Keratinocyte (primary cell): ENCODE results near the gene ADGRD1. TPM values are rescaled to one million over a fixed set of nuclear protein-coding genes. Genes with fewer than 3 reads are reported as not detected.

ENCODE experiments used
- DNase-seq: peaks from one replicate; pipeline ENCODE4 v3.0.0-alpha.2; 2011; ENCODE audit warnings: low read depth, missing footprints, low spot score
- FAIRE-seq: peaks from 2 replicates; lab custom pipeline; 2011; peaks lifted over from hg19 to GRCh38; lab: Jason Lieb, UNC
- H2AFZ ChIP-seq: 2 replicates; pipeline ENCODE4 v1.6.0; 2012; ENCODE audit warnings: low read length, control low read depth, inconsistent platforms; ENCODE audit not compliant: control insufficient read depth
- H3K27ac ChIP-seq: 2 replicates; pipeline ENCODE4 v1.5.1; 2011; ENCODE audit warnings: low read length; ENCODE audit not compliant: control insufficient read depth, insufficient read depth
- H3K27me3 ChIP-seq: 3 replicates; pipeline ENCODE4 v1.6.0; 2011; ENCODE audit warnings: low read length; ENCODE audit not compliant: control insufficient read depth, insufficient read depth; ENCODE audit errors: extremely low read depth
- H3K36me3 ChIP-seq, 2 experiments: 2 replicates in 1 of 2; 3 replicates in 1 of 2; pipeline ENCODE4 v1.5.1; 2011; ENCODE audit warnings: low read length in 2 of 2, mild to moderate bottlenecking in 1 of 2; ENCODE audit not compliant: control insufficient read depth in 2 of 2, insufficient read depth in 2 of 2; ENCODE audit errors: extremely low read depth in 1 of 2
- H3K4me1 ChIP-seq: 3 replicates; pipeline ENCODE4 v1.5.1; 2011; ENCODE audit warnings: low read length; ENCODE audit not compliant: control insufficient read depth, insufficient read depth; ENCODE audit errors: extremely low read depth
- H3K4me2 ChIP-seq: 3 replicates; pipeline ENCODE4 v1.6.0; 2011; ENCODE audit warnings: low read depth, low read length; ENCODE audit not compliant: control insufficient read depth, insufficient read depth; ENCODE audit errors: extremely low read depth
- H3K4me3 ChIP-seq, 3 experiments: fragments of 200-600 bp in 1 of 3; sonication (generic) in 1 of 3; 2 replicates in 2 of 3; 3 replicates in 1 of 3; pipeline ENCODE4 v1.5.1; 2011 to 2016; ENCODE audit warnings: low read length in 3 of 3, mild to moderate bottlenecking in 3 of 3, control low read depth in 2 of 3, inconsistent platforms in 1 of 3, low read depth in 1 of 3, mixed read lengths in 1 of 3, mixed run types in 1 of 3, moderate library complexity in 1 of 3; ENCODE audit not compliant: control insufficient read depth in 2 of 3, insufficient read depth in 2 of 3; ENCODE audit errors: extremely low read depth in 1 of 3
- H3K79me2 ChIP-seq: 2 replicates; pipeline ENCODE4 v1.6.0; 2012; ENCODE audit warnings: low read length; ENCODE audit not compliant: control insufficient read depth, insufficient read depth
- H3K9ac ChIP-seq: 3 replicates; pipeline ENCODE4 v1.6.0; 2011; ENCODE audit warnings: low read length; ENCODE audit not compliant: control insufficient read depth, insufficient read depth; ENCODE audit errors: extremely low read depth
- H3K9me1 ChIP-seq: 3 replicates; pipeline ENCODE4 v1.6.0; 2011; ENCODE audit warnings: low read length; ENCODE audit not compliant: control insufficient read depth, insufficient read depth; ENCODE audit errors: extremely low read depth
- H3K9me3 ChIP-seq: 2 replicates; pipeline ENCODE4 v1.5.1; 2012; ENCODE audit warnings: low read depth, low read length; ENCODE audit not compliant: control insufficient read depth
- H4K20me1 ChIP-seq: 3 replicates; pipeline ENCODE4 v1.6.0; 2011; ENCODE audit warnings: low read length; ENCODE audit not compliant: control insufficient read depth, insufficient read depth; ENCODE audit errors: extremely low read depth
- EZH2 ChIP-seq: IDR thresholded peaks from one replicate; pipeline ENCODE4 v1.6.1; 2012; ENCODE audit warnings: inconsistent platforms, mild to moderate bottlenecking, low read length, moderate library complexity
- dilution Hi-C: fragments of 300-500 bp; cut with MboI; formaldehyde crosslinking; loops from one replicate; pipeline ENCODE4 v1.7.0; 2020; ENCODE audit warnings: low sequenced_read_pairs; ENCODE audit not compliant: extremely low pct_ligation_motif_present
- polyA plus RNA-seq, 5 experiments: library from polyadenylated mRNA; depleted of rRNA in 3 of 5; stranded (reverse) in 3 of 5; stranded (forward) in 1 of 5; unstranded in 1 of 5; fragments of >200 nt; gene quantifications; 1 replicate in 1 of 5; 2 replicates in 3 of 5; 3 replicates in 1 of 5; pipeline versions ENCODE4 v1.2.1 to v1.2.3, GENCODE V29; 2011 to 2012; ENCODE audit warnings: missing spikeins in 2 of 5, low read depth in 1 of 5, low replicate concordance in 1 of 5
- TF ChIP-seq, protein P1 (sequence below), 3 experiments: IDR thresholded peaks in 1 of 3; conservative IDR thresholded peaks in 1 of 3; optimal IDR thresholded peaks in 1 of 3; 2 replicates in 2 of 3; 3 replicates in 1 of 3; pipeline versions ENCODE3 to v1.5.1; 2011; ENCODE audit warnings: low read length in 3 of 3, mild to moderate bottlenecking in 3 of 3, moderate library complexity in 2 of 3, control low read depth in 1 of 3, inconsistent platforms in 1 of 3; ENCODE audit not compliant: insufficient read depth in 2 of 3; ENCODE audit errors: extremely low read depth in 1 of 3

The ADGRD1 gene
- polyA plus RNA-seq, 1 donor (not counting 4 experiments of a cell fraction or from before 2014, with no cell fraction given): not detected

DNA sequence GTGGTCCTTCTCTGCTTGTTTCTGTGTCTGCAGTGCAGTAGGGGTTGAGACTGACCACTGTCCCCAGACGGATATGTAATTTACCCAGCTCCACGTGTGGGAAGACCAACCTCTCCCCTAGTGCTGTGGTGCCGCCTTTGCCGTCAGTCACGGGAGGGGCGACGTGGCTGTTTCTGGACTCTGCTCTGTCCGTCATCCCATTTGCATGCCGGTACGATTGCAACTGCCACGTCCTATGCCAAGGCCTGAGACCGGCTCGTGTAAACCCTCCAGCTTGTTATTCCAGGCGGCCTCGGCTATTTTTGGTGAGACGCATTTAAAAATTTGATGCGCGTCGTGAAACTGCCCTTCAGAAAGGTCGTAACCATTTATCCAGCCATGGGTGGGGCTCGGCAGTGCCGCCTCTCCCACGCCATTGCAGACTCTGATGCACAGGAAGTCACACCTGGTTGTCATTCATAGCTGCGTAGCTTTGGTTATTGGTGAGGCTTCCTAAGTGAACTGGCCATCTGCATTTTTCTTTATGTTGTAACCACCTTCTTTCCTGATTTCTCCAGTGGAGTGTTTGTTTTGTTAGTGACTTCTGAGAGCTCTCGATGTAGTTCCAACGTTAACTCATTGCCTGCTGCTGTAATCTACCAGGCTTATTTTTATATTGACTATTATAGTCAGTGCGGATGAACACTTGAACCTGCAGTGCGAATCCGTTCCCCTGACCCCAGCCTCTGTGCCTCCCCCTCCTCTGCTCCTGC lies 75.1 kb downstream of the ADGRD1 start:
- H3K27ac ChIP-seq: no peak overlapping the region
- no peaks in the 10 kb centered on the region for H3K27me3 ChIP-seq
- no peak overlapping the region for H3K9ac ChIP-seq
- FAIRE-seq (no peak), DNase-seq (no peak)
- no peaks in the 10 kb centered on the region for H3K36me3 ChIP-seq
- peak overlapping the region; percentile 33 for H2AFZ ChIP-seq
- dilution Hi-C loops: no loop called here
- H3K9me1 ChIP-seq: no peaks in the 10 kb centered on the region
- TF ChIP-seq, protein P1, sequence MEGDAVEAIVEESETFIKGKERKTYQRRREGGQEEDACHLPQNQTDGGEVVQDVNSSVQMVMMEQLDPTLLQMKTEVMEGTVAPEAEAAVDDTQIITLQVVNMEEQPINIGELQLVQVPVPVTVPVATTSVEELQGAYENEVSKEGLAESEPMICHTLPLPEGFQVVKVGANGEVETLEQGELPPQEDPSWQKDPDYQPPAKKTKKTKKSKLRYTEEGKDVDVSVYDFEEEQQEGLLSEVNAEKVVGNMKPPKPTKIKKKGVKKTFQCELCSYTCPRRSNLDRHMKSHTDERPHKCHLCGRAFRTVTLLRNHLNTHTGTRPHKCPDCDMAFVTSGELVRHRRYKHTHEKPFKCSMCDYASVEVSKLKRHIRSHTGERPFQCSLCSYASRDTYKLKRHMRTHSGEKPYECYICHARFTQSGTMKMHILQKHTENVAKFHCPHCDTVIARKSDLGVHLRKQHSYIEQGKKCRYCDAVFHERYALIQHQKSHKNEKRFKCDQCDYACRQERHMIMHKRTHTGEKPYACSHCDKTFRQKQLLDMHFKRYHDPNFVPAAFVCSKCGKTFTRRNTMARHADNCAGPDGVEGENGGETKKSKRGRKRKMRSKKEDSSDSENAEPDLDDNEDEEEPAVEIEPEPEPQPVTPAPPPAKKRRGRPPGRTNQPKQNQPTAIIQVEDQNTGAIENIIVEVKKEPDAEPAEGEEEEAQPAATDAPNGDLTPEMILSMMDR (optimal IDR thresholded peaks at IDR 0.05 in 1 of 3, IDR thresholded peaks at IDR 0.05 in 1 of 3, conservative IDR thresholded peaks at IDR 0.05 in 1 of 3; ENCODE audit: extremely low read depth in 1 of 3, insufficient read depth in 2 of 3, low read length in 3 of 3): no peak
- no peak for TF ChIP-seq EZH2
- no peaks in the 10 kb centered on the region for H3K79me2 ChIP-seq
- peaks cover 3% of the 10 kb centered on the region for H3K9me3 ChIP-seq
- H3K4me1 ChIP-seq: no peaks in the 10 kb centered on the region
- H4K20me1 ChIP-seq: no peaks in the 10 kb centered on the region
- H3K4me2 ChIP-seq: peak overlapping the region; percentile 22
- H3K4me3 ChIP-seq: no peak overlapping the region

DNA sequence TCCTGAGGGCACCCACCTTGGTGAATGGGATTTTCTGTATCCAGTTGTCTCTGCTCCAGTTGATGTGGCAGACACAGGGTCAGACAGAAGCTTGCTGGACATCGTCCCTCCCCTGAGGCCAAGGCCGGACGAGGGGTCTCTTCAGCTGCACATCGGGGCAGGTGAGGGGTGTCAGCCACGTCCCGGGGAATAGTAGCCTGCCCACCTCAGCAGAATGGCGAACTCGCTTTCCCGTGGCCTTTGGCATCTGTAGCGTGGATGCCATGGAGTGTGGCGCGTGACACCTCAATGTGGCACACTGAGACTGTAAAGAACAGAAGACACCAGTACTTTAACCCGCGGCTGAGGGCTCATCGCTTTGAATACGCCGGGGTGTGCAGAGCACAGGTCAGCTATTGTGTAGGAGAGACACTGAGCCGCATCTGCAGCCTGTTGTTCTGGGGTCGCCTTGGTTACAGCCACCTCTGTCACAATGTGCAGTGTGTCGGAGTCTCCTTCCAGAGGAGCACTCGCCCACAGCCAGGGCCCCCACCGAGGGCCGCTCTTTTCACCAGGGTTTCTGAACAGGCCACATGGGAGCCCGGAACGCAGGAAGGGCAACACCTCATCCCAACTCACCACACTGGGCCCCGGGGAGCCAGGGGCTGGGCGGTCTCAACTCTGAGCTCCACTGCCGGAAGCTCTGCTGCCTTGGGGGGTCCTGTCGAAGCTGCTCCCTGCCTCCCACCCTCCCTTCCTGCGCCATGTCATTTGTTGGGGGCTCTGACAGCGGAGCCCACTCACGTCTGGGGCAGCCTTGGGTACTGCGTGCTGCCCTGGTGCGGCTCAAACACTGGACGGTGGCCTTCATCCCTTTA lies 77.0 kb downstream of the ADGRD1 start:
- DNase-seq: no peak
- no peaks in the 10 kb centered on the region for H4K20me1 ChIP-seq
- TF ChIP-seq EZH2: no peak
- TF ChIP-seq, protein P1 (optimal IDR thresholded peaks at IDR 0.05 in 1 of 3, IDR thresholded peaks at IDR 0.05 in 1 of 3, conservative IDR thresholded peaks at IDR 0.05 in 1 of 3; ENCODE audit: extremely low read depth in 1 of 3, insufficient read depth in 2 of 3, low read length in 3 of 3): no peak
- H2AFZ ChIP-seq: no peak overlapping the region
- H3K9me1 ChIP-seq: no peaks in the 10 kb centered on the region
- FAIRE-seq: no peak
- dilution Hi-C loops: no loop called here
- no peaks in the 10 kb centered on the region for H3K4me1 ChIP-seq
- no peak overlapping the region for H3K4me2 ChIP-seq
- H3K9me3 ChIP-seq: peaks cover 3% of the 10 kb centered on the region
- no peaks in the 10 kb centered on the region for H3K79me2 ChIP-seq
- H3K27ac ChIP-seq: no peak overlapping the region
- no peaks in the 10 kb centered on the region for H3K27me3 ChIP-seq
- H3K36me3 ChIP-seq: no peaks in the 10 kb centered on the region
- H3K4me3 ChIP-seq: no peak overlapping the region
- no peak overlapping the region for H3K9ac ChIP-seq
